ENCODE measurements around the gene GNAS. TPM values are rescaled to one million over a fixed set of nuclear protein-coding genes. Genes with fewer than 3 reads are reported as not detected.
A peak's percentile ranks its signal among the peaks of the same experiment; 100 is the strongest.

GNAS gene
- total RNA-seq, 2 donors from 2014 or later = 1,032 to 1,202 TPM

- no peak for DNase-seq (ENCODE audit: low spot score)
- Histone ChIP-seq H3K4me3 (peak overlapping the region; percentile 49 to 59), H3K27me3 (no peaks in the 10 kb centered on the region), H3K9me3 (no peaks in the 10 kb centered on the region), H3K4me1 (peaks cover 0 to 17% of the 10 kb centered on the region in 2 donors), H3K36me3 (no peaks in the 10 kb centered on the region), H3K27ac (no peak overlapping the region)
- TF ChIP-seq CTCF (IDR thresholded peaks at IDR 0.05) = no peak
These were observed 502 bp upstream of the GNAS start for GRCh38 chr20:58851969-58852458.

- no peak for DNase-seq (ENCODE audit: low spot score)
- TF ChIP-seq CTCF (IDR thresholded peaks at IDR 0.05) = no peak
- H3K9me3 ChIP-seq = no peaks in the 10 kb centered on the region
- no peaks in the 10 kb centered on the region for H3K27me3 ChIP-seq
- no peak overlapping the region for H3K27ac ChIP-seq
- H3K36me3 ChIP-seq = no peaks in the 10 kb centered on the region
- no peak overlapping the region for H3K4me3 ChIP-seq
- H3K4me1 ChIP-seq = peaks cover 0 to 17% of the 10 kb centered on the region in 2 donors
These were observed 950 bp downstream of the GNAS start for GRCh38 chr20:58853466-58853865.

- TF ChIP-seq CTCF (IDR thresholded peaks at IDR 0.05) = no peak
- Histone ChIP-seq H3K27ac (no peak overlapping the region), H3K4me3 (peak overlapping the region in 1 of 2 donors; percentile 32), H3K9me3 (no peaks in the 10 kb centered on the region), H3K36me3 (no peaks in the 10 kb centered on the region), H3K27me3 (no peaks in the 10 kb centered on the region), H3K4me1 (peaks cover 0 to 17% of the 10 kb centered on the region in 2 donors)
- DNase-seq (ENCODE audit: low spot score) = no peak
These were observed 1.6 kb downstream of the GNAS start for GRCh38 chr20:58853976-58854637.

- no peak for TF ChIP-seq CTCF (IDR thresholded peaks at IDR 0.05)
- no peak for DNase-seq (ENCODE audit: low spot score)
- Histone ChIP-seq H3K27ac (no peak overlapping the region), H3K36me3 (no peaks in the 10 kb centered on the region), H3K4me3 (peak overlapping the region; percentile 1 to 32), H3K4me1 (peaks cover 0 to 17% of the 10 kb centered on the region in 2 donors), H3K27me3 (no peaks in the 10 kb centered on the region), H3K9me3 (no peaks in the 10 kb centered on the region)
These were observed 2.3 kb downstream of the GNAS start for GRCh38 chr20:58854638-58855471.

- no peak for DNase-seq (ENCODE audit: low spot score)
- no peak for TF ChIP-seq CTCF (IDR thresholded peaks at IDR 0.05)
- Histone ChIP-seq H3K27me3 (no peaks in the 10 kb centered on the region), H3K36me3 (no peaks in the 10 kb centered on the region), H3K9me3 (no peaks in the 10 kb centered on the region), H3K27ac (no peak overlapping the region), H3K4me3 (peak overlapping the region in 1 of 2 donors; percentile 32), H3K4me1 (peaks cover 0 to 17% of the 10 kb centered on the region in 2 donors)
These were observed 3.2 kb downstream of the GNAS start for GRCh38 chr20:58855506-58856389.

Measured in right atrium auricular region (tissue), 2 donors.